GM12872 (cell line): ENCODE data around the gene CRMP1.

Experiments used
- TF ChIP-seq, protein P1 (sequence below): IDR thresholded peaks from 3 replicates; pipeline ENCODE4 v1.5.1; 2011; ENCODE audit warnings: low read depth, mild to moderate bottlenecking, low read length, moderate library complexity; ENCODE audit not compliant: insufficient read depth

CRMP1 gene

GRCh38 chr4:5776510-5776909 is 116.4 kb downstream of the CRMP1 start:
- TF ChIP-seq, protein P1, sequence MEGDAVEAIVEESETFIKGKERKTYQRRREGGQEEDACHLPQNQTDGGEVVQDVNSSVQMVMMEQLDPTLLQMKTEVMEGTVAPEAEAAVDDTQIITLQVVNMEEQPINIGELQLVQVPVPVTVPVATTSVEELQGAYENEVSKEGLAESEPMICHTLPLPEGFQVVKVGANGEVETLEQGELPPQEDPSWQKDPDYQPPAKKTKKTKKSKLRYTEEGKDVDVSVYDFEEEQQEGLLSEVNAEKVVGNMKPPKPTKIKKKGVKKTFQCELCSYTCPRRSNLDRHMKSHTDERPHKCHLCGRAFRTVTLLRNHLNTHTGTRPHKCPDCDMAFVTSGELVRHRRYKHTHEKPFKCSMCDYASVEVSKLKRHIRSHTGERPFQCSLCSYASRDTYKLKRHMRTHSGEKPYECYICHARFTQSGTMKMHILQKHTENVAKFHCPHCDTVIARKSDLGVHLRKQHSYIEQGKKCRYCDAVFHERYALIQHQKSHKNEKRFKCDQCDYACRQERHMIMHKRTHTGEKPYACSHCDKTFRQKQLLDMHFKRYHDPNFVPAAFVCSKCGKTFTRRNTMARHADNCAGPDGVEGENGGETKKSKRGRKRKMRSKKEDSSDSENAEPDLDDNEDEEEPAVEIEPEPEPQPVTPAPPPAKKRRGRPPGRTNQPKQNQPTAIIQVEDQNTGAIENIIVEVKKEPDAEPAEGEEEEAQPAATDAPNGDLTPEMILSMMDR = no peak

GRCh38 chr4:5774416-5775036 is 118.4 kb downstream of the CRMP1 start:
- TF ChIP-seq, protein P1 = no peak

- TF ChIP-seq, protein P1 = no peak
Observed at GRCh38 chr4:5773271-5773555, 119.7 kb downstream of the CRMP1 start.

DNA sequence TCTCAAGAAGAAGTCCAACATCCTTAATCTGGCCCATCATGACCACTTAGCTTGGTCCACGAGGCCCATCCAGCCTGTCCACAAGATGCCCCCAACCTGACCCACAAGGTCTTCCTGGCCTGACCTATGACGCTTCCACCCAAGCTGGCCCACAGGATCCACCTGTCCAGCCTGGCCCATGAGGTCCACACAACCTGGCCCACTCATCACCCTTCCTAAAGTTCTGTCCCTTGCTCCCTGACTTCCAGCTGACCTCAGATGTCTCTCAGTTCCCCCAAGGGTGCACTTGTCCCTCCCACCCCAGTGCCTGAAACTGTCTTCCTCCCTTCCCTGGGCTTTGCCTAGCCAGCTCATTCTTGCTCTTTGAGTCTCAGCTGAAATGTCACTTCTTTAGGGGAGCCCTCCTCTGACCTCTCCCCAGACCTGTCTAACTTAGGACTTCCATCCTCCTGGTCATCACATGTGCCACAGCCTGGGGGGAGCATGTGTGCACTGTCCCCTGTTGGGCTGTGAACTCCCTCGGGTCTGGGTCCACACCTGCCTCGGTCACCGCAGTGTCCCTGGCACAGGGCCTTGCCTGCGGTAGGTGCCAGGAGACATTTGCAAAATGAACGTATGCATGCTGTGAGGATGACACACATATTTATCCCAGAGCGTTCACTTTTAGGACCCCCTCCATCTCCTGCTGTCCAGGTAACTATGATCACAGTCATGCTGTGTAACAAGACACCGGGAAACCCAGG is 120.2 kb downstream of the CRMP1 start:
- TF ChIP-seq, protein P1 = no peak
